GM12878 (cell line): ENCODE results near the gene GPSM1. TPM values are rescaled to one million over a fixed set of nuclear protein-coding genes. Genes with fewer than 3 reads are reported as not detected.

Experiments
- ATAC-seq: fragments of 200-7000 bp; cut with Tn5 transposase; 3 replicates; pipeline ENCODE4 v1.9.1; 2020; ENCODE audit warnings: mild to moderate bottlenecking, moderate library complexity
- BruUV-seq: library from RNA; stranded (reverse); fragments of 400-500 nt; replicated peaks from 2 replicates; lab custom pipeline; 2021; lab: Mats Ljungman, UMichigan
- CTCF ChIA-PET: fragments of 300-600 bp; sonication (Branson Sonifier 250); formaldehyde crosslinking; extraction: SDS; loops from one replicate; lab custom pipeline; 2021; ENCODE audit warnings: inconsistent platforms; lab: Yijun Ruan, JAX
- POLR2A ChIA-PET: fragments of 350-600 bp; formaldehyde crosslinking; extraction: SDS; loops from one replicate; lab custom pipeline; 2021; ENCODE audit warnings: inconsistent platforms; lab: Charles Lee
- RAD21 ChIA-PET: fragments of 300-600 bp; sonication (Branson Sonifier 250); formaldehyde crosslinking; loops from one replicate; lab custom pipeline; 2023; ENCODE audit warnings: antibody characterized with exemption; ENCODE audit not compliant: unreplicated experiment; lab: Charles Lee
- SMC1A ChIA-PET: fragments of 300-600 bp; sonication (Branson Sonifier 250); formaldehyde crosslinking; loops from one replicate; lab custom pipeline; 2023; ENCODE audit not compliant: unreplicated experiment, uncharacterized antibody; lab: Charles Lee
- DNase-seq: peaks from one replicate; pipeline ENCODE4 v3.0.0-alpha.2; 2011; ENCODE audit warnings: low read depth, low spot score
- FAIRE-seq: peaks from 3 replicates; lab custom pipeline; 2011; peaks lifted over from hg19 to GRCh38; lab: Jason Lieb, UNC
- H2AFZ ChIP-seq: 2 replicates; pipeline ENCODE4 v1.6.0; 2011; ENCODE audit warnings: low read depth, low read length, control low read depth; ENCODE audit not compliant: control insufficient read depth
- H3K27ac ChIP-seq: 2 replicates; pipeline ENCODE4 v1.5.1; 2011; ENCODE audit warnings: control low read depth; ENCODE audit not compliant: control insufficient read depth, insufficient read depth
- H3K27me3 ChIP-seq, 2 experiments: replicated peaks in 1 of 2; 2 replicates each; pipeline versions ENCODE4 v1.6.0 to v1.6.1; 2011; ENCODE audit warnings: low read length in 1 of 2; ENCODE audit not compliant: control insufficient read depth in 2 of 2, insufficient read depth in 2 of 2
- H3K36me3 ChIP-seq, 2 experiments: 2 replicates each; pipeline ENCODE4 v1.5.1; 2011; ENCODE audit warnings: low read length in 1 of 2; ENCODE audit not compliant: control insufficient read depth in 2 of 2, insufficient read depth in 2 of 2
- H3K4me1 ChIP-seq: 2 replicates; pipeline ENCODE4 v1.6.1; 2011; ENCODE audit warnings: mild to moderate bottlenecking, low read length, moderate library complexity, mixed read lengths; ENCODE audit not compliant: control insufficient read depth, insufficient read depth
- H3K4me2 ChIP-seq: 2 replicates; pipeline ENCODE4 v1.6.0; 2011; ENCODE audit warnings: control low read depth; ENCODE audit not compliant: control insufficient read depth, insufficient read depth
- H3K4me3 ChIP-seq: fragments of 200-600 bp; sonication (generic); 2 replicates; pipeline ENCODE4 v1.5.1; 2016
- H3K79me2 ChIP-seq: 2 replicates; pipeline ENCODE4 v1.6.0; 2011; ENCODE audit warnings: low read length; ENCODE audit not compliant: control insufficient read depth, insufficient read depth
- H3K9ac ChIP-seq: 2 replicates; pipeline ENCODE4 v1.8.0; 2011; ENCODE audit warnings: low read length, control low read depth, mixed read lengths; ENCODE audit not compliant: control insufficient read depth, insufficient read depth
- H3K9me3 ChIP-seq: replicated peaks from 3 replicates; pipeline ENCODE4 v1.5.1; 2011; ENCODE audit warnings: mild to moderate bottlenecking, low read length; ENCODE audit not compliant: control insufficient read depth, insufficient read depth
- H4K20me1 ChIP-seq: 2 replicates; pipeline ENCODE4 v1.6.0; 2011; ENCODE audit not compliant: control insufficient read depth, insufficient read depth
- ASH2L ChIP-seq: fragments of 300-600, 200-600 bp; sonication (generic); IDR thresholded peaks from 2 replicates; pipeline ENCODE4 v1.6.1; 2017; ENCODE audit warnings: low read depth, mild to moderate bottlenecking, borderline replicate concordance
- BRCA1 ChIP-seq: IDR thresholded peaks from 2 replicates; pipeline ENCODE4 v1.6.1; 2011; ENCODE audit warnings: low read depth, low read length, improper control_type of control experiment
- CEBPZ ChIP-seq: fragments of 150-350 bp; IDR thresholded peaks from 2 replicates; pipeline ENCODE4 v1.6.1; 2016; ENCODE audit warnings: low read depth, low read length
- CREB1 ChIP-seq: IDR thresholded peaks from 2 replicates; pipeline ENCODE4 v1.6.1; 2012; ENCODE audit warnings: low read depth, mild to moderate bottlenecking, inconsistent platforms
- IKZF1 ChIP-seq: fragments of 450-650 bp; conservative IDR thresholded peaks from 2 replicates; pipeline ENCODE4 v1.6.1; 2017; ENCODE audit warnings: antibody characterized with exemption, mild to moderate bottlenecking
- MEF2A ChIP-seq: IDR thresholded peaks from 2 replicates; pipeline ENCODE4 v1.6.1; 2011; ENCODE audit warnings: low read depth, mild to moderate bottlenecking, low read length, moderate library complexity; ENCODE audit not compliant: insufficient read depth
- MTA2 ChIP-seq: fragments of 450-650 bp; IDR thresholded peaks from 2 replicates; pipeline ENCODE4 v1.6.1; 2016; ENCODE audit warnings: low read depth, mild to moderate bottlenecking, moderate library complexity
- NFIC ChIP-seq: IDR thresholded peaks from 2 replicates; pipeline ENCODE4 v1.6.1; 2012; ENCODE audit warnings: low read depth, mild to moderate bottlenecking, inconsistent platforms, low read length, moderate library complexity
- USF2 ChIP-seq: IDR thresholded peaks from 2 replicates; pipeline ENCODE4 v1.6.1; 2011; ENCODE audit warnings: low read depth, low read length, improper control_type of control experiment, borderline replicate concordance
- WRNIP1 ChIP-seq: IDR thresholded peaks from 2 replicates; pipeline ENCODE4 v1.6.1; 2011; ENCODE audit warnings: low read depth, low read length, improper control_type of control experiment, borderline replicate concordance
- ZNF384 ChIP-seq: IDR thresholded peaks from 2 replicates; pipeline ENCODE4 v1.6.1; 2012; ENCODE audit warnings: low read depth, mild to moderate bottlenecking, low read length, improper control_type of control experiment, borderline replicate concordance
- WGBS: methylation state at CpG from one replicate; pipeline ENCODE4 v1.1.6; 2016; ENCODE audit warnings: low lambda C conversion rate; ENCODE audit not compliant: insufficient replicate concordance, insufficient coverage; ENCODE audit errors: missing lambda C conversion rate; 5-methylcytosine and 5-hydroxymethylcytosine counted together
- in situ Hi-C: fragments of 300-500 bp; cut with MboI; formaldehyde crosslinking; loops from 9 replicates; pipeline ENCODE4 v1.14.3; 2018; ENCODE audit warnings: mixed read lengths
- intact Hi-C: fragments of 100-400 bp; cut with micrococcal nuclease; formaldehyde crosslinking; loops from one replicate; pipeline ENCODE4 v1.14.2; 2022; ENCODE audit not compliant: unreplicated experiment
- polyA plus RNA-seq, 11 experiments: library from polyadenylated mRNA; depleted of rRNA in 4 of 11; unstranded in 6 of 11; stranded (reverse) in 5 of 11; fragments of >200 nt; fragmentation: Nextera tagmentation in 4 of 11; fragmentation: Illumina TruSeq in 1 of 11; extraction: Ambion mirVana in 4 of 11; extraction: Trizol in 1 of 11; gene quantifications; 1 replicate in 1 of 11; 2 replicates in 10 of 11; pipeline versions ENCODE4 v1.2.1 to v1.2.3, GENCODE V29; 2011 to 2016; ENCODE audit warnings: inconsistent platforms in 2 of 11, missing spikeins in 2 of 11, low read depth in 1 of 11
- total RNA-seq, 4 experiments: library from RNA; depleted of rRNA in 3 of 4; stranded (reverse); fragments of >200 nt in 3 of 4; fragmentation: Illumina TruSeq in 1 of 4; extraction: Trizol in 1 of 4; gene quantifications; 2 replicates each; pipeline versions ENCODE4 v1.2.1 to v1.2.3, GENCODE V29; 2013 to 2021

Gene GPSM1
- total and polyA plus RNA-seq, 10 of the 15 experiments (the other 5 are each of a cell fraction or from before 2014, with no cell fraction given), result 0.04 to 0.10 (median 0.10) TPM; not detected in 7

DNA sequence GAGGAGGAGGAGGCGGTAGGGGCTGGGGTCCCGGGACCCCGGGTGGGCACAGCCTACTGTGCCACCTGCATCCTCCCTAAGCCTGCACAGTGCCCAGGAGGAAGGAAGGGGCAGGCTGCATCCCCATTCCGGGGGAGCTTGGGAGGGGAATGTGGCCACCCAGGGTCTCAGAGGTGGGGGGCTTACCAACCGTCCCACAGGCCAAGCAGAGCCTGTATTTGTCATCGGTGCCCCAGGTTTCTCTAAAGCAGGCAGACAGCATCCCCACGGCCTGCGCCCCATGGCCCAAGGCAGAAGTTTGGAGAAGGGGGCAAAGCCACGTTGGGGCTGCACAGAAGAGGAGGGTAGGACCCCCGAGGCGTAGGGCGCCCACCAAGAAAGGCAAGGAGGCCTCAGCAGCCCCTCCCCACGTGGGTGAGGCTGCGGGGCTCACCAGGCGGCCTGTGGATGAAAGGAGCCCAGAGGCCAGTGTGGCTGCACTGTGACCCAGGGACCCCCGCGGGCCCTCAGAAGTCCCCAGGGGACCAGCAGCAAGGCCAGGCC, 507 bp upstream of the GPSM1 start:
- Histone ChIP-seq H3K36me3 (no peaks in the 10 kb centered on the region), H3K27me3 (peaks cover 8 to 9% of the 10 kb centered on the region in 2 experiments; a peak in 3 of 4 replicates), H3K4me3 (no peak overlapping the region), H3K79me2 (no peaks in the 10 kb centered on the region), H3K4me2 (no peak overlapping the region), H3K9ac (no peak overlapping the region), H4K20me1 (no peaks in the 10 kb centered on the region), H2AFZ (no peak overlapping the region), H3K4me1 (no peaks in the 10 kb centered on the region), H3K9me3 (no peaks in the 10 kb centered on the region), H3K27ac (no peak overlapping the region)
- CTCF ChIA-PET, result no interaction called here
- in situ Hi-C loops, result no loop called here
- intact Hi-C loops, result no loop called here
- TF ChIP-seq BRCA1 (no peak), CEBPZ (no peak)
- POLR2A ChIA-PET, result no interaction called here
- DNase-seq, result no peak
- FAIRE-seq, result no peak
- BruUV-seq, result no TSS peak
- no peak for ATAC-seq
- WGBS, result 19% methylated on average over 15 of the region's 17 CpGs
- RAD21 ChIA-PET, result no interaction called here
- SMC1A ChIA-PET, result no interaction called here

- H3K27ac ChIP-seq, result no peak overlapping the region
- H3K79me2 ChIP-seq, result no peaks in the 10 kb centered on the region
- POLR2A ChIA-PET, result no interaction called here
- H4K20me1 ChIP-seq, result no peaks in the 10 kb centered on the region
- RAD21 ChIA-PET, result no interaction called here
- no peaks in the 10 kb centered on the region for H3K9me3 ChIP-seq
- 24% methylated on average over 13 of the region's 13 CpGs for WGBS
- no peak for ATAC-seq
- H3K27me3 ChIP-seq, result peaks cover 7 to 8% of the 10 kb centered on the region in 2 experiments; a peak in 3 of 4 replicates
- no peak overlapping the region for H3K4me2 ChIP-seq
- no peak for DNase-seq
- H3K9ac ChIP-seq, result no peak overlapping the region
- intact Hi-C loops (no loop called here), in situ Hi-C loops (no loop called here)
- H3K36me3 ChIP-seq, result no peaks in the 10 kb centered on the region
- no peak for FAIRE-seq
- H3K4me1 ChIP-seq, result no peaks in the 10 kb centered on the region
- SMC1A ChIA-PET, result no interaction called here
- no TSS peak for BruUV-seq
- H2AFZ ChIP-seq, result no peak overlapping the region
- CTCF ChIA-PET, result no interaction called here
- no peak overlapping the region for H3K4me3 ChIP-seq
- TF ChIP-seq WRNIP1 (no peak), ZNF384 (no peak), MEF2A (no peak), MTA2 (no peak), ASH2L (no peak), IKZF1 (no peak), NFIC (no peak), CREB1 (no peak), USF2 (no peak)
Measured at GRCh38 chr9:136328011-136328621, 777 bp downstream of the GPSM1 start.
